ENCODE data around the gene GNRHR. TPM values are rescaled to one million over a fixed set of nuclear protein-coding genes. Genes with fewer than 3 reads are reported as not detected.

GNRHR gene
- polyA plus RNA-seq, 1 of the 3 experiments (the other 2 are of a cell fraction) = 0.02 TPM

- CTCF ChIA-PET = interaction anchor here (1.7 to 3.8 kb wide), 2 partner anchors 19 to 22 kb away, joined by 5 to 33 read pairs; no protein-coding TSS in a partner anchor
These were observed 11.7 kb upstream of the GNRHR start for GRCh38 chr4:67765928-67766327.

More at GRCh38 chr4:67765928-67766327, 11.7 kb upstream of the GNRHR start:
- Histone ChIP-seq H3K9me2 (no peaks in the 10 kb centered on the region), H3K9ac (no peak overlapping the region), H3F3A (replicated peaks; ENCODE audit: insufficient read depth) (peaks cover 6% of the 10 kb centered on the region), H3K79me2 (ENCODE audit: insufficient read depth) (no peaks in the 10 kb centered on the region), H3K4me2 (no peak overlapping the region), H3K4me3 (ENCODE audit: low read depth in 2 of 2, low read length in 1 of 2) (no peak overlapping the region), H3K27ac (ENCODE audit: low read depth in 2 of 2, low read length in 1 of 2) (no peak overlapping the region), H3K9me3 (no peaks in the 10 kb centered on the region), H4K20me1 (ENCODE audit: insufficient read depth) (no peaks in the 10 kb centered on the region), H3K36me3 (replicated peaks in 1 of 2; ENCODE audit: control insufficient read depth in 1 of 2, insufficient read depth in 2 of 2, low read length in 1 of 2) (peaks cover 0 to 2% of the 10 kb centered on the region in 2 experiments), H3K4me1 (ENCODE audit: control insufficient read depth in 1 of 2, insufficient read depth in 2 of 2, low read depth in 1 of 2, low read length in 1 of 2) (peaks cover 0 to 2% of the 10 kb centered on the region in 2 experiments; a peak in 1 of 4 replicates), H3K27me3 (ENCODE audit: insufficient read depth) (no peaks in the 10 kb centered on the region), H2AFZ (ENCODE audit: low read depth) (no peak overlapping the region)
- POLR2A ChIA-PET = no interaction called here
- no peak for DNase-seq
- 82% methylated on average over 1 of the region's 1 CpG for WGBS (ENCODE audit: low lambda C conversion rate)
- TF ChIP-seq ZBTB33 (IDR thresholded peaks at IDR 0.05; ENCODE audit: borderline replicate concordance, low read depth) (no peak), CTCF (IDR thresholded peaks at IDR 0.05) (no peak), PBX3 (IDR thresholded peaks at IDR 0.05) (no peak), TAF1 (IDR thresholded peaks at IDR 0.05; ENCODE audit: borderline replicate concordance, low read depth, low read length) (no peak), POLR2AphosphoS5 (IDR thresholded peaks at IDR 0.05; ENCODE audit: low read depth, low read length) (no peak), RAD21 (IDR thresholded peaks at IDR 0.05; ENCODE audit: low read length) (no peak), REST (IDR thresholded peaks at IDR 0.05; ENCODE audit: low read depth, low read length) (no peak), USF1 (IDR thresholded peaks at IDR 0.05; ENCODE audit: borderline replicate concordance, low read depth) (no peak), NRF1 (IDR thresholded peaks at IDR 0.05; ENCODE audit: low read depth, low read length) (no peak), MXI1 (IDR thresholded peaks at IDR 0.05; ENCODE audit: low read depth, low read length) (no peak), TEAD4 (IDR thresholded peaks at IDR 0.05; ENCODE audit: borderline replicate concordance, insufficient read depth) (no peak), FOXM1 (IDR thresholded peaks at IDR 0.05; ENCODE audit: low read depth) (no peak)

Data from SK-N-SH (cell line).